GM12878 (cell line): ENCODE results near the gene SULT2B1. TPM values are rescaled to one million over a fixed set of nuclear protein-coding genes. Genes with fewer than 3 reads are reported as not detected.

ENCODE experiments used
- ATAC-seq: fragments of 200-7000 bp; cut with Tn5 transposase; 3 replicates; pipeline ENCODE4 v1.9.1; 2020; ENCODE audit warnings: mild to moderate bottlenecking, moderate library complexity
- BruUV-seq: library from RNA; stranded (reverse); fragments of 400-500 nt; replicated peaks from 2 replicates; lab custom pipeline; 2021; lab: Mats Ljungman, UMichigan
- CTCF ChIA-PET: fragments of 300-600 bp; sonication (Branson Sonifier 250); formaldehyde crosslinking; extraction: SDS; loops from one replicate; lab custom pipeline; 2021; ENCODE audit warnings: inconsistent platforms; lab: Yijun Ruan, JAX
- POLR2A ChIA-PET: fragments of 350-600 bp; formaldehyde crosslinking; extraction: SDS; loops from one replicate; lab custom pipeline; 2021; ENCODE audit warnings: inconsistent platforms; lab: Charles Lee
- RAD21 ChIA-PET: fragments of 300-600 bp; sonication (Branson Sonifier 250); formaldehyde crosslinking; loops from one replicate; lab custom pipeline; 2023; ENCODE audit warnings: antibody characterized with exemption; ENCODE audit not compliant: unreplicated experiment; lab: Charles Lee
- SMC1A ChIA-PET: fragments of 300-600 bp; sonication (Branson Sonifier 250); formaldehyde crosslinking; loops from one replicate; lab custom pipeline; 2023; ENCODE audit not compliant: unreplicated experiment, uncharacterized antibody; lab: Charles Lee
- DNase-seq: peaks from one replicate; pipeline ENCODE4 v3.0.0-alpha.2; 2011; ENCODE audit warnings: low read depth, low spot score
- FAIRE-seq: peaks from 3 replicates; lab custom pipeline; 2011; peaks lifted over from hg19 to GRCh38; lab: Jason Lieb, UNC
- H2AFZ ChIP-seq: 2 replicates; pipeline ENCODE4 v1.6.0; 2011; ENCODE audit warnings: low read depth, low read length, control low read depth; ENCODE audit not compliant: control insufficient read depth
- H3K27ac ChIP-seq: 2 replicates; pipeline ENCODE4 v1.5.1; 2011; ENCODE audit warnings: control low read depth; ENCODE audit not compliant: control insufficient read depth, insufficient read depth
- H3K27me3 ChIP-seq, 2 experiments: replicated peaks in 1 of 2; 2 replicates each; pipeline versions ENCODE4 v1.6.0 to v1.6.1; 2011; ENCODE audit warnings: low read length in 1 of 2; ENCODE audit not compliant: control insufficient read depth in 2 of 2, insufficient read depth in 2 of 2
- H3K36me3 ChIP-seq, 2 experiments: 2 replicates each; pipeline ENCODE4 v1.5.1; 2011; ENCODE audit warnings: low read length in 1 of 2; ENCODE audit not compliant: control insufficient read depth in 2 of 2, insufficient read depth in 2 of 2
- H3K4me1 ChIP-seq: 2 replicates; pipeline ENCODE4 v1.6.1; 2011; ENCODE audit warnings: mild to moderate bottlenecking, low read length, moderate library complexity, mixed read lengths; ENCODE audit not compliant: control insufficient read depth, insufficient read depth
- H3K4me2 ChIP-seq: 2 replicates; pipeline ENCODE4 v1.6.0; 2011; ENCODE audit warnings: control low read depth; ENCODE audit not compliant: control insufficient read depth, insufficient read depth
- H3K4me3 ChIP-seq: fragments of 200-600 bp; sonication (generic); 2 replicates; pipeline ENCODE4 v1.5.1; 2016
- H3K79me2 ChIP-seq: 2 replicates; pipeline ENCODE4 v1.6.0; 2011; ENCODE audit warnings: low read length; ENCODE audit not compliant: control insufficient read depth, insufficient read depth
- H3K9ac ChIP-seq: 2 replicates; pipeline ENCODE4 v1.8.0; 2011; ENCODE audit warnings: low read length, control low read depth, mixed read lengths; ENCODE audit not compliant: control insufficient read depth, insufficient read depth
- H3K9me3 ChIP-seq: replicated peaks from 3 replicates; pipeline ENCODE4 v1.5.1; 2011; ENCODE audit warnings: mild to moderate bottlenecking, low read length; ENCODE audit not compliant: control insufficient read depth, insufficient read depth
- H4K20me1 ChIP-seq: 2 replicates; pipeline ENCODE4 v1.6.0; 2011; ENCODE audit not compliant: control insufficient read depth, insufficient read depth
- BCL11A ChIP-seq: IDR thresholded peaks from 2 replicates; pipeline ENCODE4 v1.6.1; 2011; ENCODE audit warnings: low read depth, low read length
- CHD1 ChIP-seq: IDR thresholded peaks from 2 replicates; pipeline ENCODE4 v1.6.1; 2012; ENCODE audit warnings: low read depth, low read length, improper control_type of control experiment
- CREM ChIP-seq: IDR thresholded peaks from 2 replicates; pipeline ENCODE4 v1.6.1; 2014; ENCODE audit warnings: antibody characterized with exemption, low read depth
- E2F8 ChIP-seq: fragments of 450-650 bp; IDR thresholded peaks from 2 replicates; pipeline ENCODE4 v1.6.1; 2018; ENCODE audit warnings: mild to moderate bottlenecking, low read depth, moderate library complexity; ENCODE audit not compliant: partially characterized antibody
- ESRRA ChIP-seq: IDR thresholded peaks from 2 replicates; pipeline ENCODE4 v1.6.1; 2012; ENCODE audit warnings: mild to moderate bottlenecking, low read length, improper control_type of control experiment
- IRF3 ChIP-seq: fragments of 450-650 bp; IDR thresholded peaks from 2 replicates; pipeline ENCODE4 v1.6.1; 2014; ENCODE audit warnings: mild to moderate bottlenecking
- MEF2A ChIP-seq: IDR thresholded peaks from 2 replicates; pipeline ENCODE4 v1.6.1; 2011; ENCODE audit warnings: low read depth, mild to moderate bottlenecking, low read length, moderate library complexity; ENCODE audit not compliant: insufficient read depth
- MTA3 ChIP-seq: IDR thresholded peaks from 2 replicates; pipeline ENCODE4 v1.6.1; 2012; ENCODE audit warnings: low read length, inconsistent platforms, borderline replicate concordance
- NR2F1 ChIP-seq: fragments of 450-650 bp; conservative IDR thresholded peaks from 2 replicates; pipeline ENCODE4 v1.6.1; 2017; ENCODE audit warnings: mild to moderate bottlenecking
- NRF1 ChIP-seq: conservative IDR thresholded peaks from 2 replicates; pipeline ENCODE4 v1.6.1; 2011; ENCODE audit warnings: mild to moderate bottlenecking, low read depth, low read length, improper control_type of control experiment
- PAX8 ChIP-seq: fragments of 450-650 bp; IDR thresholded peaks from 2 replicates; pipeline ENCODE4 v1.6.1; 2017; ENCODE audit warnings: mild to moderate bottlenecking, moderate library complexity
- PML ChIP-seq: IDR thresholded peaks from 2 replicates; pipeline ENCODE4 v1.6.1; 2012; ENCODE audit warnings: low read length, inconsistent platforms
- RB1 ChIP-seq: fragments of 450-650 bp; formaldehyde crosslinking; IDR thresholded peaks from 2 replicates; pipeline ENCODE4 v1.6.1; 2017; ENCODE audit warnings: mild to moderate bottlenecking, borderline replicate concordance
- STAT1 ChIP-seq: fragments of 450-650 bp; conservative IDR thresholded peaks from 2 replicates; pipeline ENCODE4 v1.6.1; 2014; ENCODE audit warnings: antibody characterized with exemption, mild to moderate bottlenecking
- TCF12 ChIP-seq: IDR thresholded peaks from 2 replicates; pipeline ENCODE4 v1.6.1; 2011; ENCODE audit warnings: low read depth, mild to moderate bottlenecking, low read length
- TCF7 ChIP-seq: IDR thresholded peaks from 2 replicates; pipeline ENCODE4 v1.6.1; 2014; ENCODE audit warnings: antibody characterized with exemption, borderline replicate concordance
- WRNIP1 ChIP-seq: IDR thresholded peaks from 2 replicates; pipeline ENCODE4 v1.6.1; 2011; ENCODE audit warnings: low read depth, low read length, improper control_type of control experiment, borderline replicate concordance
- WGBS: methylation state at CpG from one replicate; pipeline ENCODE4 v1.1.6; 2016; ENCODE audit warnings: low lambda C conversion rate; ENCODE audit not compliant: insufficient replicate concordance, insufficient coverage; ENCODE audit errors: missing lambda C conversion rate; 5-methylcytosine and 5-hydroxymethylcytosine counted together
- in situ Hi-C: fragments of 300-500 bp; cut with MboI; formaldehyde crosslinking; loops from 9 replicates; pipeline ENCODE4 v1.14.3; 2018; ENCODE audit warnings: mixed read lengths
- intact Hi-C: fragments of 100-400 bp; cut with micrococcal nuclease; formaldehyde crosslinking; loops from one replicate; pipeline ENCODE4 v1.14.2; 2022; ENCODE audit not compliant: unreplicated experiment
- polyA plus RNA-seq, 11 experiments: library from polyadenylated mRNA; depleted of rRNA in 4 of 11; unstranded in 6 of 11; stranded (reverse) in 5 of 11; fragments of >200 nt; fragmentation: Nextera tagmentation in 4 of 11; fragmentation: Illumina TruSeq in 1 of 11; extraction: Ambion mirVana in 4 of 11; extraction: Trizol in 1 of 11; gene quantifications; 1 replicate in 1 of 11; 2 replicates in 10 of 11; pipeline versions ENCODE4 v1.2.1 to v1.2.3, GENCODE V29; 2011 to 2016; ENCODE audit warnings: inconsistent platforms in 2 of 11, missing spikeins in 2 of 11, low read depth in 1 of 11
- total RNA-seq, 4 experiments: library from RNA; depleted of rRNA in 3 of 4; stranded (reverse); fragments of >200 nt in 3 of 4; fragmentation: Illumina TruSeq in 1 of 4; extraction: Trizol in 1 of 4; gene quantifications; 2 replicates each; pipeline versions ENCODE4 v1.2.1 to v1.2.3, GENCODE V29; 2013 to 2021
- TF ChIP-seq, protein P1 (sequence below): IDR thresholded peaks from 2 replicates; pipeline ENCODE4 v1.6.1; 2011; ENCODE audit warnings: borderline replicate concordance, low read depth, mild to moderate bottlenecking, moderate library complexity, mixed read lengths, low read length; ENCODE audit not compliant: insufficient read depth; ENCODE audit errors: extremely low read length

Gene SULT2B1
- total and polyA plus RNA-seq, 10 of the 15 experiments (the other 5 are each of a cell fraction or from before 2014, with no cell fraction given): 0.11 to 0.14 TPM; not detected in 8

- in situ Hi-C loops (loop anchor here (25.0 kb wide), 1 partner anchor 692 kb away; the partner anchor contains the start of gene TPRX2), intact Hi-C loops (no loop called here)
- Histone ChIP-seq H3K9me3 (no peaks in the 10 kb centered on the region), H3K79me2 (no peaks in the 10 kb centered on the region), H3K36me3 (no peaks in the 10 kb centered on the region), H2AFZ (no peak overlapping the region), H3K27ac (no peak overlapping the region), H4K20me1 (no peaks in the 10 kb centered on the region), H3K4me1 (no peaks in the 10 kb centered on the region), H3K27me3 (no peaks in the 10 kb centered on the region), H3K4me3 (no peak overlapping the region), H3K9ac (no peak overlapping the region), H3K4me2 (no peak overlapping the region)
- ChIA-PET CTCF (interaction anchor here (1.3 kb wide), 1 partner anchor 47 kb away, joined by 3 read pairs; no protein-coding TSS in a partner anchor), RAD21 (no interaction called here), SMC1A (no interaction called here), POLR2A (interaction anchor here (0.6 kb wide), 1 partner anchor 128 kb away, joined by 14 read pairs; no protein-coding TSS in a partner anchor)
- TF ChIP-seq PAX8: no peak
- TF ChIP-seq CHD1: no peak
- no peak for TF ChIP-seq MTA3
- TF ChIP-seq WRNIP1: no peak
- no peak for TF ChIP-seq IRF3
- no peak for TF ChIP-seq E2F8
- TF ChIP-seq, protein P1, sequence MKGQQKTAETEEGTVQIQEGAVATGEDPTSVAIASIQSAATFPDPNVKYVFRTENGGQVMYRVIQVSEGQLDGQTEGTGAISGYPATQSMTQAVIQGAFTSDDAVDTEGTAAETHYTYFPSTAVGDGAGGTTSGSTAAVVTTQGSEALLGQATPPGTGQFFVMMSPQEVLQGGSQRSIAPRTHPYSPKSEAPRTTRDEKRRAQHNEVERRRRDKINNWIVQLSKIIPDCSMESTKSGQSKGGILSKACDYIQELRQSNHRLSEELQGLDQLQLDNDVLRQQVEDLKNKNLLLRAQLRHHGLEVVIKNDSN: no peak
- no peak for TF ChIP-seq CREM
- TF ChIP-seq RB1: no peak
- TF ChIP-seq TCF7: no peak
- TF ChIP-seq ESRRA: no peak
- no peak for TF ChIP-seq MEF2A
- no peak for TF ChIP-seq PML
- TF ChIP-seq BCL11A: no peak
- no peak for TF ChIP-seq TCF12
- TF ChIP-seq NRF1: no peak
- TF ChIP-seq STAT1: no peak
- no peak for TF ChIP-seq NR2F1
- DNase-seq (no peak), ATAC-seq (no peak), FAIRE-seq (no peak)
- BruUV-seq: no TSS peak
- WGBS: 66% methylated on average over 11 of the region's 16 CpGs
These were observed 2.6 kb downstream of the SULT2B1 start for GRCh38 chr19:48554385-48555091.
